AG10803 (cell line): ENCODE measurements around the gene MUSK.

Experiments
- DNase-seq: peaks from one replicate; pipeline ENCODE4 v3.0.0; 2010; ENCODE audit warnings: low read depth
- H3K4me3 ChIP-seq: 2 replicates; pipeline ENCODE4 v1.5.1; 2011; ENCODE audit warnings: mild to moderate bottlenecking, low read length, control low read depth
- TF ChIP-seq, protein P1 (sequence below): conservative IDR thresholded peaks from 2 replicates; pipeline ENCODE4 v1.5.1; 2011; ENCODE audit warnings: mild to moderate bottlenecking, low read length, control low read depth, inconsistent platforms

MUSK gene

GRCh38 chr9:110769667-110770066, 101.1 kb downstream of the MUSK start:
- no peak overlapping the region for H3K4me3 ChIP-seq
- peak; percentile 81 for DNase-seq
- TF ChIP-seq, protein P1, sequence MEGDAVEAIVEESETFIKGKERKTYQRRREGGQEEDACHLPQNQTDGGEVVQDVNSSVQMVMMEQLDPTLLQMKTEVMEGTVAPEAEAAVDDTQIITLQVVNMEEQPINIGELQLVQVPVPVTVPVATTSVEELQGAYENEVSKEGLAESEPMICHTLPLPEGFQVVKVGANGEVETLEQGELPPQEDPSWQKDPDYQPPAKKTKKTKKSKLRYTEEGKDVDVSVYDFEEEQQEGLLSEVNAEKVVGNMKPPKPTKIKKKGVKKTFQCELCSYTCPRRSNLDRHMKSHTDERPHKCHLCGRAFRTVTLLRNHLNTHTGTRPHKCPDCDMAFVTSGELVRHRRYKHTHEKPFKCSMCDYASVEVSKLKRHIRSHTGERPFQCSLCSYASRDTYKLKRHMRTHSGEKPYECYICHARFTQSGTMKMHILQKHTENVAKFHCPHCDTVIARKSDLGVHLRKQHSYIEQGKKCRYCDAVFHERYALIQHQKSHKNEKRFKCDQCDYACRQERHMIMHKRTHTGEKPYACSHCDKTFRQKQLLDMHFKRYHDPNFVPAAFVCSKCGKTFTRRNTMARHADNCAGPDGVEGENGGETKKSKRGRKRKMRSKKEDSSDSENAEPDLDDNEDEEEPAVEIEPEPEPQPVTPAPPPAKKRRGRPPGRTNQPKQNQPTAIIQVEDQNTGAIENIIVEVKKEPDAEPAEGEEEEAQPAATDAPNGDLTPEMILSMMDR: no peak

DNA sequence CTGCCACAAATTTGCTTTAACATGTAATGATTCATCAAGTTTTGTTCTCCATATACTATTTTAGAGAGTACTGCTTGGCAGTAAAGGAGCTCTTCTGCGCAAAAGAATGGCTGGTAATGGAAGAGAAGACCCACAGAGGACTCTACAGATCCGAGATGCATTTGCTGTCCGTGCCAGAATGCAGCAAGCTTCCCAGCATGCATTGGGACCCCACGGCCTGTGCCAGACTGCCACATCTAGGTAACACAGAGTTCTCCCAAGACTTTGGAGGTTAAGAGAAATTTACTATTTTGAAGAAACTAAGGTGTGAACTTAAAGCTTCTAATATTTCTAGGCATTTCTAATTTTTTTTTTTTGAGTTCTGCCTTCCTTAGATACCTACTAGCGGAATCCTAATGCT, 107.1 kb downstream of the MUSK start:
- DNase-seq: no peak
- no peak overlapping the region for H3K4me3 ChIP-seq
- TF ChIP-seq, protein P1: no peak

GRCh38 chr9:110776221-110776620, 107.6 kb downstream of the MUSK start:
- TF ChIP-seq, protein P1: no peak
- peak; percentile 19 for DNase-seq
- no peak overlapping the region for H3K4me3 ChIP-seq

- TF ChIP-seq, protein P1: no peak
- no peak for DNase-seq
Observed at GRCh38 chr9:110777196-110777875, 108.7 kb downstream of the MUSK start.

DNA sequence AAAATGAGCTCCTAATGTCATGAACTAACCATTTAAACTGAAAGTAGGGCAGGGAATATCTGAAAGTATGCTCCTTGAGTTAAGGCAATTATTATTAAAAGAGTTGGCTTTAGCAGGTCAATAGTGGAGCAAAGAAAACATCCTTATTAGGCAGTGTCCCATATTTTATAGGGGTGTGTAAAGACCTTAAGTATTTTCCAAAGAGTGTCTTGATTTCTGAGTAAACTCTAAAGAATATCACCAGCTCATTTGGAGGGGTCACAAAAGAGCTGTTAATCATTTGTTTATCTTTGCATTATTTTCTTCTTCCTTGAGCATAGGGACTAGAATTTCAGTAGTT, 109.3 kb downstream of the MUSK start:
- no peak for DNase-seq
- TF ChIP-seq, protein P1: no peak
- no peak overlapping the region for H3K4me3 ChIP-seq

More at GRCh38 chr9:110777196-110777875, 108.7 kb downstream of the MUSK start:
- no peak overlapping the region for H3K4me3 ChIP-seq

DNA sequence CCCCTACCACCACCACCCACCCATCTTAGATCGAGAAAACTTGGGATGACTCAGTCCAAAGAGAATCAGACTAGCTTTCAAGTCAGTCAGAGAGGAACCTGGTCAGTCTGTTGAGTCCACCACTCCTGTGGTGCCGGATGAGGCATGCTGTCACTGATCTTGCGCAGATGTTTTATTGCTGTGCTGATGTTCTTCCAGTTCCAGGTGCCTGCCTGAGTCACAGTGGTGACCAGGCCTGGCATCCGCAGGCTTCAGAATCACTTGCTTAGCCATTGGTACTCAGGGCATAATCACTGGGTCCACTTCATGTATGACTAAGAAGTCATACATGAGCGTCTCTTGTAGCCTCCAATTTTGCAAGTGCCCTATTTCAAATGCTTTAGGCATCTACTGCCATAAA, 114.1 kb downstream of the MUSK start:
- no peak overlapping the region for H3K4me3 ChIP-seq
- TF ChIP-seq, protein P1: no peak
- DNase-seq: no peak

GRCh38 chr9:110784309-110784708, 115.7 kb downstream of the MUSK start:
- H3K4me3 ChIP-seq: no peak overlapping the region
- no peak for DNase-seq
- TF ChIP-seq, protein P1: no peak
